ENCODE data around the gene XXYLT1. TPM values are rescaled to one million over a fixed set of nuclear protein-coding genes. Genes with fewer than 3 reads are reported as not detected.

The XXYLT1 gene
- polyA plus RNA-seq, 1 donor (not counting 4 experiments of a cell fraction or from before 2014, with no cell fraction given) = 11.1 TPM

DNA sequence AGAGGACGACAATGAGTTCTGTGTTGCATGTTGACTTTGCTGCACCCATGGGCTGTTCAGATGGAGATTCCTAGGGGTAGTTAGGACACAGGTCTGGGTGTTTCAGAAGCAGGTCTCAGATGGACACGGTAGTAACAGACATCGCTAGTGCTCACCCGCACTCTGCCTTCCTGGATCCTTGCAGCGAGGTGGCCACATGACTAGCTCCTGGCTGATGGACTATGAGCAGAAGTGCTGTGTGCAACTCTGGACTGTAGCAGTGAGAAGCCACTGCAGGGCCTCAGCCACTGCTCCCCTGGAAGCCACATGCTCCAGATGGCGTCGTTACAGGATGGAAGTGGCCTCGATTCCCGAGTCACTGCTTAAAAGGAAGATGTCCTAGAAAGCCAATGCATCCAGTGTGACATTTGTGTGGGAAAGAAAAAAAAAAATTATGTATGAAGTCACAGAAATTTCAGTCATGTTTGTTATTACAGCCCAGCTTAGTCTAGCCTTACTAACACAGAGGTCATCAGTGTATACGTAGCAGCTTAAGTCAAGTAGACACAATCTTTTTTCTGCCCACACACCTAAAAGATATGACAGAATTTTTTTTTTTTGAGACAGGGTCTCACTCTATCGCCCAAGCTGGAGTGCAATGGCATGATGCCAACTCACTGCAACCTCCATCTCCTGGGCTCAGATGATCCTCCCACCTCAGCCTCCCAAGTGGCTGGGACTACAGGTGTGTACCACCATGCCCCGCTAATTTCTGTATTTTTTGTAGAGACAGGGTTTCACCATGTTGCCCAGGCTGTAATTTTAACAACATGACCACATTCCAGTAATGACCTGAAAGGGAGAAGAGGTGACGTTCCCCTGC is 95.3 kb downstream of the XXYLT1 start:
- FAIRE-seq (no peak), DNase-seq (ENCODE audit: low read depth, low spot score) (no peak)
- Histone ChIP-seq H3K27me3 (ENCODE audit: control insufficient read depth, extremely low read depth, insufficient read depth, low read length) (no peaks in the 10 kb centered on the region), H3K9me3 (ENCODE audit: control insufficient read depth, low read depth, low read length) (no peaks in the 10 kb centered on the region), H4K20me1 (ENCODE audit: control insufficient read depth, extremely low read depth, insufficient read depth, low read length) (no peaks in the 10 kb centered on the region), H3K4me1 (ENCODE audit: control insufficient read depth, extremely low read depth, insufficient read depth, low read length) (peaks cover 13% of the 10 kb centered on the region), H3K4me3 (ENCODE audit: control insufficient read depth in 2 of 3, extremely low read depth in 1 of 3, insufficient read depth in 2 of 3, low read depth in 1 of 3, low read length in 3 of 3) (no peak overlapping the region), H3K79me2 (ENCODE audit: control insufficient read depth, insufficient read depth, low read length) (no peaks in the 10 kb centered on the region), H2AFZ (ENCODE audit: control insufficient read depth, low read length) (no peak overlapping the region), H3K27ac (ENCODE audit: control insufficient read depth, insufficient read depth, low read length) (no peak overlapping the region), H3K4me2 (ENCODE audit: control insufficient read depth, extremely low read depth, insufficient read depth, low read depth, low read length) (no peak overlapping the region), H3K9me1 (ENCODE audit: control insufficient read depth, extremely low read depth, insufficient read depth, low read length) (peaks cover 2% of the 10 kb centered on the region), H3K36me3 (ENCODE audit: control insufficient read depth in 2 of 2, extremely low read depth in 1 of 2, insufficient read depth in 2 of 2, low read length in 2 of 2) (peaks cover 0 to 2% of the 10 kb centered on the region in 2 experiments), H3K9ac (ENCODE audit: control insufficient read depth, extremely low read depth, insufficient read depth, low read length) (no peak overlapping the region)
- TF ChIP-seq EZH2 (IDR thresholded peaks at IDR 0.05; ENCODE audit: low read length) = no peak
- dilution Hi-C loops (cut with MboI; ENCODE audit: extremely low pct_ligation_motif_present, low sequenced_read_pairs) = no loop called here

DNA sequence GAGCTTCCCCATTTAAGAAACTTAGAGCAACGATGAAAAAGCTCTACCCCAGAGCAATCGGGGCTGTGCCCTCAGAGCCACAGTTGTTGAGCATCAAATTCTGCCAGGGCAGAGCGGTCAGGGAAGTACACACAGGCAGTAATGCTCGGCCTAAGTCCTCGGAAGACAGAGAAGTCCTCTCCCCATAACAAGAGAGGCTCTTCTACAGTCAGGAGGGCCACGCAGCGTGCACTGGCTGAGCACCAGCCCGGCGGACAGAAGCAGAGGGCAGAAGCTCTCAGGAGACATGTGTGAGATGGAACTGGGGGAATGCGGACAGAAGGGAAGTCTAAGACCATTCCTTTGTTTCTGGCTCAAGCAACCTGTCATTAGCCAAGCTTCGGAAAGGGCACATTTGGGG is 95.9 kb downstream of the XXYLT1 start:
- H3K79me2 ChIP-seq (ENCODE audit: control insufficient read depth, insufficient read depth, low read length) = no peaks in the 10 kb centered on the region
- no peak overlapping the region for H3K27ac ChIP-seq (ENCODE audit: control insufficient read depth, insufficient read depth, low read length)
- no peaks in the 10 kb centered on the region for H3K9me3 ChIP-seq (ENCODE audit: control insufficient read depth, low read depth, low read length)
- H3K9ac ChIP-seq (ENCODE audit: control insufficient read depth, extremely low read depth, insufficient read depth, low read length) = no peak overlapping the region
- H3K4me1 ChIP-seq (ENCODE audit: control insufficient read depth, extremely low read depth, insufficient read depth, low read length) = peaks cover 13% of the 10 kb centered on the region
- no peak for DNase-seq (ENCODE audit: low read depth, low spot score)
- H4K20me1 ChIP-seq (ENCODE audit: control insufficient read depth, extremely low read depth, insufficient read depth, low read length) = no peaks in the 10 kb centered on the region
- peaks cover 3% of the 10 kb centered on the region for H3K9me1 ChIP-seq (ENCODE audit: control insufficient read depth, extremely low read depth, insufficient read depth, low read length)
- no peak overlapping the region for H3K4me2 ChIP-seq (ENCODE audit: control insufficient read depth, extremely low read depth, insufficient read depth, low read depth, low read length)
- no peak for TF ChIP-seq EZH2 (IDR thresholded peaks at IDR 0.05; ENCODE audit: low read length)
- TF ChIP-seq, protein P1, sequence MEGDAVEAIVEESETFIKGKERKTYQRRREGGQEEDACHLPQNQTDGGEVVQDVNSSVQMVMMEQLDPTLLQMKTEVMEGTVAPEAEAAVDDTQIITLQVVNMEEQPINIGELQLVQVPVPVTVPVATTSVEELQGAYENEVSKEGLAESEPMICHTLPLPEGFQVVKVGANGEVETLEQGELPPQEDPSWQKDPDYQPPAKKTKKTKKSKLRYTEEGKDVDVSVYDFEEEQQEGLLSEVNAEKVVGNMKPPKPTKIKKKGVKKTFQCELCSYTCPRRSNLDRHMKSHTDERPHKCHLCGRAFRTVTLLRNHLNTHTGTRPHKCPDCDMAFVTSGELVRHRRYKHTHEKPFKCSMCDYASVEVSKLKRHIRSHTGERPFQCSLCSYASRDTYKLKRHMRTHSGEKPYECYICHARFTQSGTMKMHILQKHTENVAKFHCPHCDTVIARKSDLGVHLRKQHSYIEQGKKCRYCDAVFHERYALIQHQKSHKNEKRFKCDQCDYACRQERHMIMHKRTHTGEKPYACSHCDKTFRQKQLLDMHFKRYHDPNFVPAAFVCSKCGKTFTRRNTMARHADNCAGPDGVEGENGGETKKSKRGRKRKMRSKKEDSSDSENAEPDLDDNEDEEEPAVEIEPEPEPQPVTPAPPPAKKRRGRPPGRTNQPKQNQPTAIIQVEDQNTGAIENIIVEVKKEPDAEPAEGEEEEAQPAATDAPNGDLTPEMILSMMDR (optimal IDR thresholded peaks at IDR 0.05 in 1 of 3, IDR thresholded peaks at IDR 0.05 in 1 of 3, conservative IDR thresholded peaks at IDR 0.05 in 1 of 3; ENCODE audit: extremely low read depth in 1 of 3, insufficient read depth in 2 of 3, low read length in 3 of 3) = no peak
- dilution Hi-C loops (cut with MboI; ENCODE audit: extremely low pct_ligation_motif_present, low sequenced_read_pairs) = no loop called here
- no peak overlapping the region for H3K4me3 ChIP-seq (ENCODE audit: control insufficient read depth in 2 of 3, extremely low read depth in 1 of 3, insufficient read depth in 2 of 3, low read depth in 1 of 3, low read length in 3 of 3)
- peaks cover 0 to 2% of the 10 kb centered on the region in 2 experiments for H3K36me3 ChIP-seq (ENCODE audit: control insufficient read depth in 2 of 2, extremely low read depth in 1 of 2, insufficient read depth in 2 of 2, low read length in 2 of 2)
- H2AFZ ChIP-seq (ENCODE audit: control insufficient read depth, low read length) = no peak overlapping the region
- no peak for FAIRE-seq
- H3K27me3 ChIP-seq (ENCODE audit: control insufficient read depth, extremely low read depth, insufficient read depth, low read length) = no peaks in the 10 kb centered on the region
